ENCODE measurements around the gene KCNF1. TPM values are rescaled to one million over a fixed set of nuclear protein-coding genes. Genes with fewer than 3 reads are reported as not detected.

KCNF1 gene
- polyA plus RNA-seq, 3 donors = not detected

DNA sequence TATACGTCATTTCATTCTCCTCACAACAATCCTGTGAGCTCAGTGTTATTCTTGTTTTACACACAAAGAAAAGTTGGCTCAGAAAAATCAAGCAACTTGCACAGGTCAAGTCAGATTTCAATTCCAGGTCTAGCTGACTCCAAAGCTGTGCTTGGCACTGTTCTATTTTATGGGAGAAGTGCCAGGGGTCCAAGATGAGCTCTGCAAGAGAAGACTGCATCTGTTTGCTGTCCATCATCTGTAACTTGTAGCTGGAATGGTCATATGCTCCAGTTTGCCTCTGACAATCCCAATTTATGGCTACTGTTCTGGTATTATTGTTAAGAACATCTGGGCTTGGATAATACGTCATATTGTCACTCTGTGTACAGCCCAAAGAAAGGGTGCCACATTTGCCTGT is 28.9 kb downstream of the KCNF1 start:
- WGBS (ENCODE audit: insufficient coverage) = 83% methylated on average over 2 of the region's 2 CpGs
- no peaks in the 10 kb centered on the region for H3K79me2 ChIP-seq (ENCODE audit: insufficient read depth, low read length)
- no peaks in the 10 kb centered on the region for H3K4me1 ChIP-seq (ENCODE audit: control insufficient read depth in 1 of 2, insufficient read depth in 2 of 2, low read length in 2 of 2)
- H3K4me1 Mint-ChIP-seq = no peaks in the 10 kb centered on the region
- no peaks in the 10 kb centered on the region for H3K27me3 ChIP-seq (ENCODE audit: control insufficient read depth in 2 of 2, insufficient read depth in 2 of 2, low read length in 2 of 2)
- H3K9ac ChIP-seq (ENCODE audit: insufficient read depth, low read length, poor library complexity, severe bottlenecking) = no peak overlapping the region
- H3K9me3 ChIP-seq (replicated peaks in 1 of 2; ENCODE audit: control insufficient read depth in 1 of 2, insufficient read depth in 1 of 2, low read length in 2 of 2) = peaks cover 10 to 11% of the 10 kb centered on the region in 2 donors
- H3K27me3 Mint-ChIP-seq (ENCODE audit: low read depth in 3 of 3) = peaks cover 8 to 15% (median 12%) of the 10 kb centered on the region in 3 donors
- H3K4me3 ChIP-seq (replicated peaks in 1 of 3; ENCODE audit: low read depth in 2 of 3, low read length in 3 of 3) = no peak overlapping the region
- peaks cover 8 to 26% (median 16%) of the 10 kb centered on the region in 7 donors for H3K9me3 Mint-ChIP-seq
- no peak overlapping the region for H3K4me2 ChIP-seq (replicated peaks; ENCODE audit: extremely low read depth, low read length, poor library complexity, severe bottlenecking)
- no peak overlapping the region for H3K27ac Mint-ChIP-seq
- H3K36me3 ChIP-seq (replicated peaks in 1 of 2; ENCODE audit: control insufficient read depth in 1 of 2, insufficient read depth in 2 of 2, low read length in 2 of 2) = no peaks in the 10 kb centered on the region
- no peak for DNase-seq
- no peak overlapping the region for H3K4me3 Mint-ChIP-seq
- H3K27ac ChIP-seq (ENCODE audit: low read depth in 1 of 2, low read length in 2 of 2) = no peak overlapping the region
- intact Hi-C loops (cut with micrococcal nuclease) = no loop called here
- no peak overlapping the region for H2AFZ ChIP-seq (ENCODE audit: insufficient read depth, low read depth, low read length, poor library complexity, severe bottlenecking)
- H3K36me3 Mint-ChIP-seq = no peaks in the 10 kb centered on the region
- TF ChIP-seq CTCF (IDR thresholded peaks at IDR 0.05) = no peak
- H4K20me1 ChIP-seq (ENCODE audit: insufficient read depth, low read length) = no peaks in the 10 kb centered on the region

- peaks cover 8 to 28% (median 16%) of the 10 kb centered on the region in 7 donors for H3K9me3 Mint-ChIP-seq
- H3K4me3 ChIP-seq (replicated peaks in 1 of 3; ENCODE audit: low read depth in 2 of 3, low read length in 3 of 3) = no peak overlapping the region
- intact Hi-C loops (cut with micrococcal nuclease) = no loop called here
- 90% methylated on average over 3 of the region's 3 CpGs for WGBS (ENCODE audit: insufficient coverage)
- H3K9me3 ChIP-seq (replicated peaks in 1 of 2; ENCODE audit: control insufficient read depth in 1 of 2, insufficient read depth in 1 of 2, low read length in 2 of 2) = peaks cover 10 to 11% of the 10 kb centered on the region in 2 donors
- H3K79me2 ChIP-seq (ENCODE audit: insufficient read depth, low read length) = no peaks in the 10 kb centered on the region
- H3K4me2 ChIP-seq (replicated peaks; ENCODE audit: extremely low read depth, low read length, poor library complexity, severe bottlenecking) = no peak overlapping the region
- no peak overlapping the region for H3K4me3 Mint-ChIP-seq
- peaks cover 0 to 3% of the 10 kb centered on the region in 2 donors for H3K27me3 ChIP-seq (ENCODE audit: control insufficient read depth in 2 of 2, insufficient read depth in 2 of 2, low read length in 2 of 2)
- no peaks in the 10 kb centered on the region for H3K4me1 Mint-ChIP-seq
- no peak overlapping the region for H3K27ac ChIP-seq (ENCODE audit: low read depth in 1 of 2, low read length in 2 of 2)
- no peak overlapping the region for H2AFZ ChIP-seq (ENCODE audit: insufficient read depth, low read depth, low read length, poor library complexity, severe bottlenecking)
- H3K9ac ChIP-seq (ENCODE audit: insufficient read depth, low read length, poor library complexity, severe bottlenecking) = no peak overlapping the region
- no peaks in the 10 kb centered on the region for H3K36me3 ChIP-seq (replicated peaks in 1 of 2; ENCODE audit: control insufficient read depth in 1 of 2, insufficient read depth in 2 of 2, low read length in 2 of 2)
- DNase-seq = no peak
- no peak overlapping the region for H3K27ac Mint-ChIP-seq
- peaks cover 8 to 16% (median 12%) of the 10 kb centered on the region in 3 donors for H3K27me3 Mint-ChIP-seq (ENCODE audit: low read depth in 3 of 3)
- H3K36me3 Mint-ChIP-seq = no peaks in the 10 kb centered on the region
- no peaks in the 10 kb centered on the region for H4K20me1 ChIP-seq (ENCODE audit: insufficient read depth, low read length)
- TF ChIP-seq CTCF (IDR thresholded peaks at IDR 0.05) = no peak
- no peaks in the 10 kb centered on the region for H3K4me1 ChIP-seq (ENCODE audit: control insufficient read depth in 1 of 2, insufficient read depth in 2 of 2, low read length in 2 of 2)
Measured at GRCh38 chr2:10941383-10941782, 29.6 kb downstream of the KCNF1 start.

Measured in CD14-positive monocyte (primary cell).